NCI-H2107 (cell line): ENCODE results near the gene ISLR.

Source experiments
- DNase-seq: peaks from one replicate; lab custom pipeline; 2025; lab: John Stamatoyannopoulos, UW

ISLR gene, protein sequence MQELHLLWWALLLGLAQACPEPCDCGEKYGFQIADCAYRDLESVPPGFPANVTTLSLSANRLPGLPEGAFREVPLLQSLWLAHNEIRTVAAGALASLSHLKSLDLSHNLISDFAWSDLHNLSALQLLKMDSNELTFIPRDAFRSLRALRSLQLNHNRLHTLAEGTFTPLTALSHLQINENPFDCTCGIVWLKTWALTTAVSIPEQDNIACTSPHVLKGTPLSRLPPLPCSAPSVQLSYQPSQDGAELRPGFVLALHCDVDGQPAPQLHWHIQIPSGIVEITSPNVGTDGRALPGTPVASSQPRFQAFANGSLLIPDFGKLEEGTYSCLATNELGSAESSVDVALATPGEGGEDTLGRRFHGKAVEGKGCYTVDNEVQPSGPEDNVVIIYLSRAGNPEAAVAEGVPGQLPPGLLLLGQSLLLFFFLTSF

DNA sequence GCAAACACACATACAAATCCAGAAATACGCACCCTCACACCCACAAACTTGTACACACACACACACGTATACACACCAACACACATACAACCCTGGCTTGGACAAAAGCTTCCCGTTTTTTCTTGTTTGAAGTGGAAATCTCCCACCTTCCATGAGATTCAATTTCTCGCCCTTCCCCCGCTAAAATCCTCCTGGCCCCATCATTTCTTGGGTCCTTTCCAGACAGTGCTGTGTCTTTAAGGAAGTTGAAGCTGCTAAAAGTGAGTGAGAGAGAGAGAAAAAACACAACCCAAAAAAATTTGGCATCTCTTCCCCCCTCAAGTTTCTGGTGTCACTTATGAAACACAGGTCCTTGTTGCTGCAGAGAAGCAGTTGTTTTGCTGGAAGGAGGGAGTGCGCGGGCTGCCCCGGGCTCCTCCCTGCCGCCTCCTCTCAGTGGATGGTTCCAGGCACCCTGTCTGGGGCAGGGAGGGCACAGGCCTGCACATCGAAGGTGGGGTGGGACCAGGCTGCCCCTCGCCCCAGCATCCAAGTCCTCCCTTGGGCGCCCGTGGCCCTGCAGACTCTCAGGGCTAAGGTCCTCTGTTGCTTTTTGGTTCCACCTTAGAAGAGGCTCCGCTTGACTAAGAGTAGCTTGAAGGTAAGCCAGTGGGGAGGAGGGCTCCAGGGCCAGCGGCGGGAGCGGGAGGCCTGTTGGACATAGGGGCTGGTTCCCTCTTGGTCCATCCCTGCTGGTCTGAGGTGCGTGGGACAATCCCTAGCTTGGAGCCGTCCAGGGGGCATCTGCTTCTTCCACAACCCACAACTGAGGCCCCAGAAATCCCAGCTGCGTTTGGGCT is at the start of gene ISLR:
Gene ISLR (plus strand): TSS at position 331 of the 839 bp plus-strand sequence. CDS start 1,149 bp downstream, outside the sequence.
- DNase-seq: no peak

DNA sequence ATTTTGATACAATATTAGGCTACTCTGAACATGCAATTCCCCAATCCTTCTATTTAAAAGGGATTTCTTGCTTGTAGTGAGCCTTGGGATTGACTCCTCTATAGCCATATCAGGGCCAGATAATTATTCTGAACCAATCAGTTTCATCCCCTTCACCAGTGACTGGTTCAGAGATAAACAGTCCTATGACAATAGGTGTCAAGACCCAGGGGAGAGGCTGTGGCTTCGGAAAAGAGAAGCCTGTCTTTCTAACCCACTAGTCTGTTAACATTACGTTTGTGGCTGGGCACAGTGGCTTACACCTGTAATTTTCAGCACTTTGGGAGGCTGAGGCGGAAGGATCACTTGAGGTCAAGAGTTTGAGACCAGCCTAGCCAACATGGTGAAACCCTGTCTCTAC is 49.3 kb upstream of the ISLR start:
- DNase-seq: no peak

DNA sequence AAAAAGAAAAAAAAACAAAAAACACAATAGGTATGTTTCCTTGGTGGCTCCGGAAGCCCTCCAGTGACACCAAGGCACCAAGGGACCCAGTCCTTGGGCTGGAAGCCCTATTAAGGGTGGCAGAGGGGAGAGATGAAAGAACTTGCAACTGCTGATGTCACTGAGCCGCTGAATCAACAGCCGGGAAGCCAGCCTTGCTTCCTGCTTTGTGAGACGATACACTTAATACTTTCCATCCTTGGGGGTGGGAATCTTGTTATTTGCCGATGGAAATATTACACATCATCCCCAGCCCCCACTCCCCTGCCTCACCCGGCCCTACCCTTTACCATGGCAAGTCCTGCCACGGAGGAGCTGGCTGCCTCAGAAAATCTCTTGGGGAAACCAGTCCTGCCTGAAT is 48.8 kb upstream of the ISLR start:
- DNase-seq: no peak

DNA sequence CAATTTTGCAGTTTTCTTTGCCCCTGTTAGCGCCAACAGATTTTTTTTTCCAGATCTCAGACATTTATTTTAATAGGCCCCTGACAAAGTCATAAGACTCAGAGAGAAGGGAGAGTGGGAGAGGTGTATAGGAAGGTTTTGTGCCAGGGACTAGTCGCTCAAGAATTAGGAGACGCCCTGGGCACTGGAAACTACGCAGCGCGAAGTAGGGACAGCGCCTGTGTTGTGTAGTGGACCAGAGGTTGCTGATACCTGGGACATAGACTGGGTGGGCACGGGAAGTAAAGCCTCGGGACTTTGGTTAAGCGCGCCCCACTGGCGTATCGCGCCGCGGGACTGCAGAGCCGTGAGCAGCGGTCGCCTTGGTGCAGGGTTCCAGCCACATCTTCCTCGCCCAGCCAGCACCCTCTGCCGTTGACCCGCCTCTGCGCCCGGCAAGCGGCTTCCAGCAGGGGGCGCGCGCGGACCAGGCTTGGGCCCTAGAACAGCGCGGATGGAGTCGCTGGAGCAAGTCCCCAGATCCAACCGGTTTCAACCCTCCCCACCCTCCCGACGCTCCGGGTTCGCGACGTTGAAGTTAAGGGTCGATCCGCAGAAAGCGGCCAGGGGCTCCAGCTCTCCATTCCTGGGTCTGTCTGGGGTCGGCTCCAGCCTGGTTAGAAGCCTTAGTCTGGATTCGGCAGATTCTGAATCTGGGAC is 46.1 kb upstream of the ISLR start:
- peak; percentile 77 for DNase-seq

DNA sequence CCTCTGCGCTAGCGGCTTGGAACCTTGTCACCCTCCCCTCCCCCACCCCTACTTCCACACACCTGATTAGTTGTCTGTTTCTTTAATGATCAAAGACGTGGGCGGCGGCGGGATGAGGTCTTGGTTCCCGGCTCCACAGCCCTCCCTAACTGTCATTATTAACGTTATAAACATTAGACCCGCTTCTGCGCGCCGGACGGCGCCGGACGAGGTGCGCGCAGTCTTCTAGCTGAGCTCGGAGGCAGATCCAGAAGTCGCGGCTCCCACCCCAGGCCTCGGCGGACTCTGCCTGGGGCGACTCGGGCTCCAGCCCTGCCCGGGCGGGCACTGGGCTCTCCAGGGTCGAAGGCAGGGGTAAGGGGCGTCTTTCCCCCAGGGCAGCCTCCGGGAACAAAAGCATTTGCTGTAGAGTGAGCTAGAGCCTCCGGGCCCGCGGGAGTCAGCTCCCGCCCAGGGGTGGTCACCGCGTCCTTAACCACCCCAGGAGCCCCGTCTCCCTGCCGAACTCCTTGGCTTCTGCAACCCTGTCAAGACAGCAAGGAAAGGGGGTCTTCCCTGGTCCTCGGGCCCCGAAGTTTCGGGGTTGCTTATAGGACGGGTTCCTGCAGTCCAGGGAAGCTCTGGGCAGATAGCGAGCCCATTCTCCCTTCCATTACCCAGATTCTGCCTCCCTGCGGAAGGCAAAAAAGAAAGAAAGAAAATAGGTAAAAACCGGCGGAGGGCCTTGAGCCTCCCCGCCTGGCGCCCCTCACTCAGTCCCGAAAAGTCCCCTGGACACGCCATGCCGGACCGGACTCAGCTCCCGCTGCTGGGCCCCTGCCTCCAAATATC is 45.3 kb upstream of the ISLR start:
- no peak for DNase-seq

DNA sequence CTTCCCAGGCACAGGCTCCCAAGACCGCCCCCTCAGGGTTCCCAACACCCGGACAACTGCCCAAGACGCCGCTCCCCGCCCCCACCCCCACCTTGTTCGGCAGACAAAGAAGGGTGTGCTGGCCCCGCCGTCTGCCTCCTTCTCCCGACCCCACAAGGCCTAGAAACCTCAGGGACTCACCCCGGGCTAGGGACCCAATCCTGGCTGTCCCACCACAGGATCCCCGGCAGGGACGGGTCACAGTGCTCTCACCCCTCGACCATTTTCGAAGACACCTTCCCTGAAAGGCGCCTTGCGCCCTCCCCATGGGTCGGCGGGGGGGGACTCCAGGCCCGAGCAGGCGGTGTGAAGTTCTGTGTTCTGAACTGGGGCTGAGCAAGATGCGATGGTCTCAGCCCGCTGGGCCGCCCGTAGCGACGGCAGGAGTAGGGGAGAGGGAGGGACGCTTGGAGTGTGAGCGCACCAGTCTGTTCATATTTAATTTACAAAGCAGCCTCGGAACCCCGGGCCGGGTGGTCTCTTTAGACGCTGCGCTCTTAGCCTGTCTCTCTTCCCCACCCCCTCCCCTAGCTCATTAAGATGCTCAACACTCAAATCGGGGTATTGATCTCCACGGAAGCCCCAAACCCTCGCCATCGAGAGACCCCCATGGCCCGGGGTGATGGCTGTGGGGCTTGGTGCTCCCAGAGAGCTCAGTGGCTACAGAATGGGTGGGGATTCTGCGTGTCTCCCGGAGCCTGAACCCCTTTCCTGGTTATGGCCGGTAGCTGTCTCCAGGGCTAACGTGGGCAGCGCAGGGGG is 44.5 kb upstream of the ISLR start:
- no peak for DNase-seq

DNA sequence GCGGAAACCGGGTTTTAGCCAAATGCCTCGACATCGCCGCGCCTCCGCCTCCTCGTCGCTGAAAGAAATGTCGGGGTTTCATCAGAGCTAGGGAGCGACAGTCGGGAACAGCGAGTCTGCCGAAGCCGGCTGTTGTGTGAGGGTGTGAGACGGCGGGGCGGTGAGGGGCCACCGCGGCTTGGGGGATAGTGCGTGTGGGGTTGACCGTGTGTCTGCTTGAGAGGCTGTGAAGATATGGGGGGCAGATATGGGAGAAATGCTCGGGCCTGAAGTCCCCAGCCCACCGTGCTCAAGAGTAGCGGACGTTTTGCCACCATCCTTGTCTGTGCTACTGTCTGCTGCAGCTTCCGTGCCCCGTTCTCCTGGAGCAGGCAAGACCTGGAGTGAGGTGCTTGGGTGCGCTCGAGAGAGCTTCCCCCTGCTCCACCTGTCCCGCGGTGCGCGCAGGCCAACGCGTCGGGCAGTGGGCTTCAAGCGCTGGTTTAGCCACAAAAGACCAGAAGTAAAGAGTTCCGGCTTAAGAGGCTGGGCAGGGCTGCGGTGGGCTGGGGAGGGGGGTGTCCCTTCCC is 43.8 kb upstream of the ISLR start:
- DNase-seq: no peak

DNA sequence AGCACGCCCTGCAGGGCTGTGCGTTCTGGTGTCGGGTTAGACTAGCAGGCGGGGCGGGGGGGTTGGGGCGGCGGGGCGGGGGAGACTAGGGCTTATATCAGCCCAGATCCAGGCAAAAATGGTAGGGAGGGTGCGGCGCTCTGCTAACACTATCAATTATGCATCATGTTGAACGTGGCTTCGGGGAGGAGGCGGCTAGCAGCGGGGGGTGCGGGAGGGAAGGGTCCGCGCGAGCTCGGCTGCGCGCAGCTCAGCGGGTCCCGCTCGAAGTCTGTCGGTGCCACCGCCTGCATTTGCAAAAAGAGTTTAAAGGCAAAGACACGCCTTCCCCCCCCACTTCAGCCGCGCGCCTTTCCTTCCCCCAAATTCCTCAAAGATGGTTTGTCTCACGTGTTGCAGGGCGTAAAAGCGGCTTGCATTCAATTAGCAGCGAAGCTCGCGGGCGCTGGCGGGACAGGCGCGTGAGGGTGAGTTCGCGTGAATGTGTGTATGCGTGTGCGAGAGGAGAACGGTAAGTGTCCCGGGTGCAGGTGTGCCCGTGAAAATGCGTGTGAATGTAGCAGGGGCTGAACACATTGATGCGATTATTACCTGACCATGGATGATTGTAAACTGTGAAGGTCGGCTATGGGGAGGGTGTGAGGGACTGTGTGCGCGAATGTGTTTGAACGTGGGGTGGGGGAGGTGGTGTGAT is 43.2 kb upstream of the ISLR start, which contains the start of gene ISLR2:
Gene ISLR2 (plus strand): TSS at position 432 of the 694 bp plus-strand sequence. CDS start 2,169 bp downstream, outside the sequence.
- DNase-seq: no peak

DNA sequence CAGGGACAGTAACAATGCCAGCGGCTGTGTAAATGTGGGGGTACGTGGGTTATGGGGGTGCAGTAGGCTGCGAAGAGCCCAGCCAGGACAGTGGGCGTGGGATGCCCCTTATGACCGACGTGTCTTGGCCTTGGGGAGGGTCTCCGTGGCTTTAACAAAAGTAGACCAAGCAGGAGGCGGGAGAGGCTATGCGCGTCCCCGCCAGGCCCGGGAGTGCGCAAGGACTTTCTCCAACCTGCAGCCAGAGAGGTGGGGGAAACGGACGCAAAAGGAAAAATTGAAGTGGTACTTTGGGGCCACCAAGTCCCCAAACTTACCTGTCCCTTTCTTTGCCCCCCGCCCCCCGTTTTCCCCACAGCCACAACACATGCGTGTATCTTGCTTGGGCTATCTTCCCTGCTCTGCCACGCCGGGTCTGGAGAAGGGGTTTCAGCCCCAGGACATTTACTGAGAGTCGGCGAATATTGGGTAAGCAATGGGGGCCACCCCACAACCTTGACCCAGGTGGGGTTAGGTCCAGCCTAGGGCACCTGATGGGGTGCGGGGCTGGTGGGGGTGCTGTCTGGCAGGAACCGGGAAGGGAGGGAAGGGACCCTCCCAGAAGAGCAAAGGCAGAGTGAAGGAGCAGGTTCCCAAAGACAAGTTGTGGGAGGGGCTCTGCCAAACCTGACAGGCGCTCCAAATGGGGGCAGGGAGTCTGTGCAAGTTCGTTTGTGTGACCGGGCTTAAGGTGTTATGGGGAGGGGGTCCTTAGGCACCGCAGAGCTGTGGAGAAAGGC is 42.5 kb upstream of the ISLR start:
- no peak for DNase-seq

DNA sequence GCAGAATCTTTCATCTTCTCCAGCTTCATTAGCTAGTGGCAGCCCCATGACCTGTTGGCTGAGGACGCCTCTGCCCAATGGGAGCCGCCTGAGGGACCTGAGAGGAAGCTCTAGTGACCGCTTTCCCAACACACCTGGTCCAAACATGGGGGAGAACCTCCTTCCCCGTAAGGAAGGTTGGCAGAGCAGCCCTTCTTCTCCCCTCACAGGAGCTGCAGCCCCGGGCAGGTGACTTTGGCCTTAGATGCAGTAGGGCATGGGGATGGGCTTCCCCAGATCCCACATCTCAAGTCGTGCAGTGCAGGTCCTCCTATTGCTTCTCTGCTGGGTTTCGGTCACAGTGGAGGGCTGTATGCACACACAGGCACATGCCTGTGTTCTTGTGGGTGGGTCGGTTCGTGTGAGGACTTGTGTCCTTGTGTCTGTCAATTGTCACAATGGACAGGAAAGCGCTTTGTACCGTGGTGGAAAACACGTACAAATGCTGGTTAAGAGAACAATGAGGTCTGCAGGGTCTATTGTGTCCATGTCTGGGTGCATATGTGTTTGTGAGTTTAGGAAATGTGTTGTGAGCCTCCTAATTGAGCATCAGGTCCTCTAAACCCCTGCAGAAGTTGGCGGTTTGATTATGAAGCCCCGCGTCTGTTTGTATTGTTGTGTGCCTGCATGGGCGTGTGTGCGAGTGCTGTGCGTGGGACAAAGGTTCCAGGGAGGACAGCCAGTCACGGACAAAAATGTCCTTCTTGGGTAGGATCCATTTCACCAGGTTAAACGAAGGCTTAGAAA is 41.7 kb upstream of the ISLR start:
- no peak for DNase-seq

DNA sequence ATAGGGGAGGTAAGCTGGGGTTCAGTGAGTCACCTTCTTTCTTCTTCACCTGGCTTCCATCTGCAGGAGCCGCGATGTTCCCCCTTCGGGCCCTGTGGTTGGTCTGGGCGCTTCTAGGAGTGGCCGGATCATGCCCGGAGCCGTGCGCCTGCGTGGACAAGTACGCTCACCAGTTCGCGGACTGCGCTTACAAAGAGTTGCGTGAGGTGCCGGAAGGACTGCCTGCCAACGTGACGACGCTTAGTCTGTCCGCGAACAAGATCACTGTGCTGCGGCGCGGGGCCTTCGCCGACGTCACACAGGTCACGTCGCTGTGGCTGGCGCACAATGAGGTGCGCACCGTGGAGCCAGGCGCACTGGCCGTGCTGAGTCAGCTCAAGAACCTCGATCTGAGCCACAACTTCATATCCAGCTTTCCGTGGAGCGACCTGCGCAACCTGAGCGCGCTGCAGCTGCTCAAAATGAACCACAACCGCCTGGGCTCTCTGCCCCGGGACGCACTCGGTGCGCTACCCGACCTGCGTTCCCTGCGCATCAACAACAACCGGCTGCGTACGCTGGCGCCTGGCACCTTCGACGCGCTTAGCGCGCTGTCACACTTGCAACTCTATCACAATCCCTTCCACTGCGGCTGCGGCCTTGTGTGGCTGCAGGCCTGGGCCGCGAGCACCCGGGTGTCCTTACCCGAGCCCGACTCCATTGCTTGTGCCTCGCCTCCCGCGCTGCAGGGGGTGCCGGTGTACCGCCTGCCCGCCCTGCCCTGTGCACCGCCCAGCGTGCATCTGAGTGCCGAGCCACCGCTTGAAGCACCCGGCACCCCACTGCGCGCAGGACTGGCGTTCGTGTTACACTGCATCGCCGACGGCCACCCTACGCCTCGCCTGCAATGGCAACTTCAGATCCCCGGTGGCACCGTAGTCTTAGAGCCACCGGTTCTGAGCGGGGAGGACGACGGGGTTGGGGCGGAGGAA is 40.5 kb upstream of the ISLR start:
- no peak for DNase-seq

DNA sequence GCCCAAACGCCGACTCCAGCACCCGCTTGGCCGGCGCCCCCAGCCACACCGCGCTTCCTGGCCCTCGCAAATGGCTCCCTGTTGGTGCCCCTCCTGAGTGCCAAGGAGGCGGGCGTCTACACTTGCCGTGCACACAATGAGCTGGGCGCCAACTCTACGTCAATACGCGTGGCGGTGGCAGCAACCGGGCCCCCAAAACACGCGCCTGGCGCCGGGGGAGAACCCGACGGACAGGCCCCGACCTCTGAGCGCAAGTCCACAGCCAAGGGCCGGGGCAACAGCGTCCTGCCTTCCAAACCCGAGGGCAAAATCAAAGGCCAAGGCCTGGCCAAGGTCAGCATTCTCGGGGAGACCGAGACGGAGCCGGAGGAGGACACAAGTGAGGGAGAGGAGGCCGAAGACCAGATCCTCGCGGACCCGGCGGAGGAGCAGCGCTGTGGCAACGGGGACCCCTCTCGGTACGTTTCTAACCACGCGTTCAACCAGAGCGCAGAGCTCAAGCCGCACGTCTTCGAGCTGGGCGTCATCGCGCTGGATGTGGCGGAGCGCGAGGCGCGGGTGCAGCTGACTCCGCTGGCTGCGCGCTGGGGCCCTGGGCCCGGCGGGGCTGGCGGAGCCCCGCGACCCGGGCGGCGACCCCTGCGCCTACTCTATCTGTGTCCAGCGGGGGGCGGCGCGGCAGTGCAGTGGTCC is 39.7 kb upstream of the ISLR start:
- no peak for DNase-seq

DNA sequence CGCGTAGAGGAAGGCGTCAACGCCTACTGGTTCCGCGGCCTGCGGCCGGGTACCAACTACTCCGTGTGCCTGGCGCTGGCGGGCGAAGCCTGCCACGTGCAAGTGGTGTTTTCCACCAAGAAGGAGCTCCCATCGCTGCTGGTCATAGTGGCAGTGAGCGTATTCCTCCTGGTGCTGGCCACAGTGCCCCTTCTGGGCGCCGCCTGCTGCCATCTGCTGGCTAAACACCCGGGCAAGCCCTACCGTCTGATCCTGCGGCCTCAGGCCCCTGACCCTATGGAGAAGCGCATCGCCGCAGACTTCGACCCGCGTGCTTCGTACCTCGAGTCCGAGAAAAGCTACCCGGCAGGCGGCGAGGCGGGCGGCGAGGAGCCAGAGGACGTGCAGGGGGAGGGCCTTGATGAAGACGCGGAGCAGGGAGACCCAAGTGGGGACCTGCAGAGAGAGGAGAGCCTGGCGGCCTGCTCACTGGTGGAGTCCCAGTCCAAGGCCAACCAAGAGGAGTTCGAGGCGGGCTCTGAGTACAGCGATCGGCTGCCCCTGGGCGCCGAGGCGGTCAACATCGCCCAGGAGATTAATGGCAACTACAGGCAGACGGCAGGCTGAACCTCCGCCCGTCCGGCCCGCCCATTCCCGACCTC is 39.0 kb upstream of the ISLR start:
- DNase-seq: no peak

DNA sequence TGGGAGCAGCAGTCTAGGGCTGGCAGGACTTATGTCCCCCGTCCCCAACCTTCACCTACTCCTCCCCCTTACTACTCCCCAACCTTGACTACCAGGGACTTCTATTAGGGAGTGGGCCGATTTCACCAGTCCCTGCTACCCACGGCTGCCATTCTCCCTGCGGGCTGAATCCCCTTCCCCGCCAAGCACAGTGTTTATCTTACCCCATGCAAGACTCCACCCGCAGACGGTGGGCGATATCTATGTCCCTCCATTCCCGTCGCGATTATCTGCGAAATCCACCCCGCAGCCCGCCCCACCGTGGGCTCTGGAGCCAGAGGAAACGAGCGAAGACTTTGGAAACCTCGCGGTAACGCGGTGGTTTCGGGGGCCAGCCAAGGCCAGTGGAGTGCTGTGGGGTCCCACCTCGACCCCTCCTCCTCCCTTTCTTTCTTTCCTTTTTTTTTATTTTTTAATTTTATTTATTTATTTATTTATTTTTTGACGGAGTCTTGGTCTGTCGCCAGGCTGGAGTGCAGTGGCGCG is 38.4 kb upstream of the ISLR start:
- DNase-seq: no peak

DNA sequence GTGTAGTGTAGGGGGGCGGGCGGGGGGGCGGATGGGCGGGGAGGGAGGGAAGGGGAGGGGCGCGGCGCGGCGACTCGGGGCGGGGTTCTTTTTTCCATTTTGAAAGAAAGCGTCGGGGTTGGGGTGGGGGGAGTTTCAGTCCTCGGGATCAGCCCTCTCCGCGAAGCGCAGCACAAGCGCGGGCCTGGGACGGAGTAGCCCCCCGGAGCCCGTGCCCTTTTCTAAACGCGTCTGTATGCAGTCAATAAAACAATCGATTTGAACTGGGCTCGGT is 37.0 kb upstream of the ISLR start:
- DNase-seq: no peak
